ENCODE results near the gene POMP. TPM values are rescaled to one million over a fixed set of nuclear protein-coding genes. Genes with fewer than 3 reads are reported as not detected.
A peak's percentile ranks its signal among the peaks of the same experiment; 100 is the strongest.

POMP gene
- total RNA-seq, 2 donors from 2014 or later = 10.6 to 39.9 TPM

DNA sequence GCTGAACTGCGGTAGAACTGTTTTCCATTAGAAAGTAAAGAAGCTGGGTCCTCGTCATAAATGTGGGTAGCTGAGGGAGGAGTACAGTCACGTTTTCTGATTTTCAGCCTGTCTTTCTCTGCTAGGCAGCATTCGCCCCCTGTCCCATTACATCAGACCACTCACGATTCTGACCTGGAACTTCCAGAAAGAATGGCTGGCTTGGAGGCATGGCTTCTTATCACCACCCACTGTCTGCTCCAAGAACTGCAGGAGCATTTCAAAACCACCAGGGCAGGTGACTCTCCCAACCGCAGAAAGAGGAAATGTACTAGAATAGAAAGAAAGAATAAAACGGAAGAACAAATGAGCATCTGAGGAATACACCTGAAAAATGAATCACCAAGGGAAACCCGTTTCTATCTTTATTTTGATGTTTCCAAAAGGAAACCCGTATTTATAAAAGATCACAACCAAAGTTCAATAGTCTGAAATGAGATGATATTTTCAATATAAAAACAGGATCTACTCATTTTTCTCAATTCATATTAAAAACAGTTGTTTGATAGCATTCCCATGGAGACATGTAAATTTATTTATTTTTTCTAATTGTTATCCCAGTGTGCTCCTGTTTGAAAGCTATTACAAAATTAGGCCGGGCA, 22.1 kb upstream of the POMP start:
- 26 to 34% methylated on average over 10 of the region's 10 CpGs for WGBS, 2 donors
- intact Hi-C loops (cut with DNase I) = no loop called here

DNA sequence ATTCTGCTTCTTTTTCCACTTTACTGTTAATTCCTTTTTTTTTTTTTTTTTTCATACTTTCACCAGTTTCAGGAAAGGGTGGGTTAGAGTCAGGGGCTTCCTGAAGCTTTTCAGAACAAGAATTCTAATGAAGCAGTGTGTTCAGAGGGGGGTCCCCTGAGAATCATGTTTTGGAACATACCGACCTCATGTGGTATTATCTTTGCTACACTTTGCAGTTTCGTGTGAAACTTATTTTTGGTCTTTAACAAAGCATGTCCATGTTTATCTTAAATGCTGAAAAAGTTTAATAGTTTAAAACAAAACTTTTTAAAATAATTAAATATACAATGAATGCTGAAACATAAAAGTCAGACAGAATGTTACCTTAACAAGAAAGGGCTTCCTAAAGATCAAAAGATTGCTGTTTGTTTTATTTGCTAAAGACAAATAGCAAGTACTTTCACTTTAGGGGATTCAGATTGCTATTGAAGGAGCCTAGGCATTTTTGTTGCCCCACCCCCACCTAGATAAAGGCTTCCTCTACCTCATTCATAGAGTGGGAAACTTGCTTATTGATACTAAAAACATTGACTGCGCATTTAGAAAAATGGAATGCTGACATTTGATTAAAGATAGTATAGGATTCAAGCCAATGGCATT, 21.1 kb upstream of the POMP start:
- H3K9me3 ChIP-seq = no peaks in the 10 kb centered on the region
- no peaks in the 10 kb centered on the region for H3K4me1 ChIP-seq
- no peak overlapping the region for H3K4me3 ChIP-seq
- 36 to 45% methylated on average over 3 of the region's 3 CpGs for WGBS, 2 donors
- no peaks in the 10 kb centered on the region for H3K36me3 ChIP-seq (replicated peaks in 1 of 2; ENCODE audit: insufficient read depth in 1 of 2, low read depth in 2 of 2)
- ATAC-seq = no peak
- no peak for DNase-seq
- no peak overlapping the region for H3K27ac ChIP-seq
- H3K27me3 ChIP-seq = no peaks in the 10 kb centered on the region
- intact Hi-C loops (cut with DNase I) = no loop called here
- TF ChIP-seq POLR2A (IDR thresholded peaks at IDR 0.05) = no peak

More for the DNA sequence above, 22.1 kb upstream of the POMP start:
- no peaks in the 10 kb centered on the region for H3K36me3 ChIP-seq (replicated peaks in 1 of 2; ENCODE audit: insufficient read depth in 1 of 2, low read depth in 2 of 2)
- TF ChIP-seq POLR2A (IDR thresholded peaks at IDR 0.05) = no peak
- TF ChIP-seq, protein P1, sequence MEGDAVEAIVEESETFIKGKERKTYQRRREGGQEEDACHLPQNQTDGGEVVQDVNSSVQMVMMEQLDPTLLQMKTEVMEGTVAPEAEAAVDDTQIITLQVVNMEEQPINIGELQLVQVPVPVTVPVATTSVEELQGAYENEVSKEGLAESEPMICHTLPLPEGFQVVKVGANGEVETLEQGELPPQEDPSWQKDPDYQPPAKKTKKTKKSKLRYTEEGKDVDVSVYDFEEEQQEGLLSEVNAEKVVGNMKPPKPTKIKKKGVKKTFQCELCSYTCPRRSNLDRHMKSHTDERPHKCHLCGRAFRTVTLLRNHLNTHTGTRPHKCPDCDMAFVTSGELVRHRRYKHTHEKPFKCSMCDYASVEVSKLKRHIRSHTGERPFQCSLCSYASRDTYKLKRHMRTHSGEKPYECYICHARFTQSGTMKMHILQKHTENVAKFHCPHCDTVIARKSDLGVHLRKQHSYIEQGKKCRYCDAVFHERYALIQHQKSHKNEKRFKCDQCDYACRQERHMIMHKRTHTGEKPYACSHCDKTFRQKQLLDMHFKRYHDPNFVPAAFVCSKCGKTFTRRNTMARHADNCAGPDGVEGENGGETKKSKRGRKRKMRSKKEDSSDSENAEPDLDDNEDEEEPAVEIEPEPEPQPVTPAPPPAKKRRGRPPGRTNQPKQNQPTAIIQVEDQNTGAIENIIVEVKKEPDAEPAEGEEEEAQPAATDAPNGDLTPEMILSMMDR (IDR thresholded peaks at IDR 0.05) = peak; percentile 44 to 83 (median 67)
- H3K4me3 ChIP-seq = no peak overlapping the region
- no peaks in the 10 kb centered on the region for H3K27me3 ChIP-seq
- DNase-seq = peak; percentile 42 to 56 (median 43)
- H3K4me1 ChIP-seq = no peaks in the 10 kb centered on the region
- peak; percentile 45 for ATAC-seq
- no peak overlapping the region for H3K27ac ChIP-seq
- H3K9me3 ChIP-seq = no peaks in the 10 kb centered on the region

DNA sequence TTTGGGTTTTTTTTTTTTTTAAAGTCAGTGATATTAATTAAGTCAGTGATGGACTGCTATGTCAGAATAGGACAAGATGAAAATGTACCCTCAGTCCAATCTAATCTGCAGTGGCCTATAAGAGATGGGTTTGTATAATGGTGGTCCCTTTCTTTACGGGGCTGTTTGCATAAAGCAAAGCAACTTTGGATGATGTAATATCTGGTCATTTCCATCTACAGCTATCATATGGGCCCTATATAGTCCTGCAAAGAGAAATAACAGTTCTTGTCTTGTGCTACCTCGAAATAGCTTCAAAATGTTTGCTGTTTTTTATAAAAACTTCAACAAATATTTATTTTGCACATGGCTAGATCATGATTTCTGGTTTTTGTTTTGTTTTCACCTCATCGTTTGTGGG, 20.2 kb upstream of the POMP start:
- Histone ChIP-seq H3K4me1 (no peaks in the 10 kb centered on the region), H3K4me3 (no peak overlapping the region), H3K27ac (no peak overlapping the region), H3K9me3 (no peaks in the 10 kb centered on the region), H3K36me3 (replicated peaks in 1 of 2; ENCODE audit: insufficient read depth in 1 of 2, low read depth in 2 of 2) (no peaks in the 10 kb centered on the region), H3K27me3 (no peaks in the 10 kb centered on the region)
- WGBS, 2 donors = 38 to 55% methylated on average over 3 of the region's 3 CpGs
- no peak for ATAC-seq
- no peak for TF ChIP-seq POLR2A (IDR thresholded peaks at IDR 0.05)
- intact Hi-C loops (cut with DNase I) = no loop called here
- no peak for DNase-seq

DNA sequence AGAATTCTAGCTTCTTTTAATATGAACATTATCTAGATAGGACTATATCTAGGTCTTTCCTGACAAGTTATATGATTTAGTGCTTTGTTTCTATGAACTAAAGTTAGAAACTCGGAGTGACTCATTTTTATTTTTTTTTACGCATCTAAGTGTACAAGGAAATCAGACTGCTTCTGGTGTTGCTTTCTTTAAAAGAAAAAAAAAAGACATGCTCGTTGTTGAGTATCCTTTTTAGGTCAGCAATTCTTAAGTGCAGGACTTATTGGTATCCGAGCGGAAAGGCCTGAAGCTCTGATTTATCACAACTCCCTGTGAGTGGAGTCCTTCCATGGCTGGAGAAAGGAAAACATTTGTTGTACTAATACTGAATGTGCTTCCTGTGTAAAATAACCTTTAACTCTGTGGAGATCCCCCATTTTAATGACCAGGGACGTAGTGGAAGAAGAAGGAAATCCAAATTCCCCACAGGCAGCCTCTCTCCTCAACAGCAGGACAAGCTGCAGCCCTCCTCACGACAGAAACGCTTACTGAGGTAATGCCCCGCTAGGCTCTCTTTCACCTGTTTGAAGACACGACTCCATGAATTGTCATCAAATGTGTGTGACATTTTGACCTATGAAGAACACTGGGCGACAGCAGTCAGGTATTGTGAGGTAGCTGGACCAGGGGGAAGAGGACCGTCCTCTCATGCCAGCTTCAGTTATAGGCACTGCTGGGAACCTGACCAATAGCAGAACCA, 17.9 kb upstream of the POMP start:
- intact Hi-C loops (cut with DNase I) = no loop called here
- DNase-seq (no peak), ATAC-seq (peak; percentile 45)
- Histone ChIP-seq H3K27ac (peak overlapping the region in 1 of 4 donors; percentile 24), H3K9me3 (no peaks in the 10 kb centered on the region), H3K36me3 (replicated peaks in 1 of 2; ENCODE audit: insufficient read depth in 1 of 2, low read depth in 2 of 2) (no peaks in the 10 kb centered on the region), H3K4me1 (no peaks in the 10 kb centered on the region), H3K4me3 (no peak overlapping the region), H3K27me3 (no peaks in the 10 kb centered on the region)
- TF ChIP-seq POLR2A (IDR thresholded peaks at IDR 0.05) = no peak
- TF ChIP-seq, protein P1 (IDR thresholded peaks at IDR 0.05) = no peak
- 61 to 64% methylated on average over 12 of the region's 12 CpGs for whole genome bisulfite sequencing, 2 donors

DNA sequence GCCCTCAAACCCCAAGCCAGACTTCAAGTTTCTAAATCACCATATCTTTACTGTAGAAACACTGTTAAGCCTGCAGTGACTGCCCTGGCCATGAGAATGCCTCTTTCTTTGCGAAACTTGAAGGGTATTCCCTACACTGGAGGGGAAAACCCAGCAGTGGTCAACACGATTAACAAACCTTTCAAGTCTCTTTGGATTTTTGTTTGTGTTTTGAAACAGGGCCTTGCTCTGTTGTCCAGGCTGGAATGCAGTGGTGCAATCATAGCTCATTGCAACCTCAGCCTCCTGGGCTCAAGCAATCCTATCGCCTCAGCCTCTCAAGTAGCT, 17.4 kb upstream of the POMP start:
- Histone ChIP-seq H3K36me3 (replicated peaks in 1 of 2; ENCODE audit: insufficient read depth in 1 of 2, low read depth in 2 of 2) (no peaks in the 10 kb centered on the region), H3K27me3 (no peaks in the 10 kb centered on the region), H3K4me1 (no peaks in the 10 kb centered on the region), H3K4me3 (no peak overlapping the region), H3K27ac (peak overlapping the region in 1 of 4 donors; percentile 24), H3K9me3 (no peaks in the 10 kb centered on the region)
- TF ChIP-seq, protein P1 (IDR thresholded peaks at IDR 0.05) = no peak
- no peak for TF ChIP-seq POLR2A (IDR thresholded peaks at IDR 0.05)
- 53 to 63% methylated on average over 3 of the region's 3 CpGs for WGBS, 2 donors
- intact Hi-C loops (cut with DNase I) = no loop called here
- DNase-seq (no peak), ATAC-seq (no peak)

Measured in body of pancreas (tissue), 4 donors.